GM12878 (cell line): Measurements from ENCODE around the gene SKA3. TPM values are rescaled to one million over a fixed set of nuclear protein-coding genes. Genes with fewer than 3 reads are reported as not detected.
A peak's percentile ranks its signal among the peaks of the same experiment; 100 is the strongest.

Source experiments
- ATAC-seq: fragments of 200-7000 bp; cut with Tn5 transposase; 3 replicates; pipeline ENCODE4 v1.9.1; 2020; ENCODE audit warnings: mild to moderate bottlenecking, moderate library complexity
- BruUV-seq: library from RNA; stranded (reverse); fragments of 400-500 nt; replicated peaks from 2 replicates; lab custom pipeline; 2021; lab: Mats Ljungman, UMichigan
- CTCF ChIA-PET: fragments of 300-600 bp; sonication (Branson Sonifier 250); formaldehyde crosslinking; extraction: SDS; loops from one replicate; lab custom pipeline; 2021; ENCODE audit warnings: inconsistent platforms; lab: Yijun Ruan, JAX
- POLR2A ChIA-PET: fragments of 350-600 bp; formaldehyde crosslinking; extraction: SDS; loops from one replicate; lab custom pipeline; 2021; ENCODE audit warnings: inconsistent platforms; lab: Charles Lee
- RAD21 ChIA-PET: fragments of 300-600 bp; sonication (Branson Sonifier 250); formaldehyde crosslinking; loops from one replicate; lab custom pipeline; 2023; ENCODE audit warnings: antibody characterized with exemption; ENCODE audit not compliant: unreplicated experiment; lab: Charles Lee
- SMC1A ChIA-PET: fragments of 300-600 bp; sonication (Branson Sonifier 250); formaldehyde crosslinking; loops from one replicate; lab custom pipeline; 2023; ENCODE audit not compliant: unreplicated experiment, uncharacterized antibody; lab: Charles Lee
- DNase-seq: peaks from one replicate; pipeline ENCODE4 v3.0.0-alpha.2; 2011; ENCODE audit warnings: low read depth, low spot score
- FAIRE-seq: peaks from 3 replicates; lab custom pipeline; 2011; peaks lifted over from hg19 to GRCh38; lab: Jason Lieb, UNC
- H2AFZ ChIP-seq: 2 replicates; pipeline ENCODE4 v1.6.0; 2011; ENCODE audit warnings: low read depth, low read length, control low read depth; ENCODE audit not compliant: control insufficient read depth
- H3K27ac ChIP-seq: 2 replicates; pipeline ENCODE4 v1.5.1; 2011; ENCODE audit warnings: control low read depth; ENCODE audit not compliant: control insufficient read depth, insufficient read depth
- H3K27me3 ChIP-seq, 2 experiments: replicated peaks in 1 of 2; 2 replicates each; pipeline versions ENCODE4 v1.6.0 to v1.6.1; 2011; ENCODE audit warnings: low read length in 1 of 2; ENCODE audit not compliant: control insufficient read depth in 2 of 2, insufficient read depth in 2 of 2
- H3K36me3 ChIP-seq, 2 experiments: 2 replicates each; pipeline ENCODE4 v1.5.1; 2011; ENCODE audit warnings: low read length in 1 of 2; ENCODE audit not compliant: control insufficient read depth in 2 of 2, insufficient read depth in 2 of 2
- H3K4me1 ChIP-seq: 2 replicates; pipeline ENCODE4 v1.6.1; 2011; ENCODE audit warnings: mild to moderate bottlenecking, low read length, moderate library complexity, mixed read lengths; ENCODE audit not compliant: control insufficient read depth, insufficient read depth
- H3K4me2 ChIP-seq: 2 replicates; pipeline ENCODE4 v1.6.0; 2011; ENCODE audit warnings: control low read depth; ENCODE audit not compliant: control insufficient read depth, insufficient read depth
- H3K4me3 ChIP-seq: fragments of 200-600 bp; sonication (generic); 2 replicates; pipeline ENCODE4 v1.5.1; 2016
- H3K79me2 ChIP-seq: 2 replicates; pipeline ENCODE4 v1.6.0; 2011; ENCODE audit warnings: low read length; ENCODE audit not compliant: control insufficient read depth, insufficient read depth
- H3K9ac ChIP-seq: 2 replicates; pipeline ENCODE4 v1.8.0; 2011; ENCODE audit warnings: low read length, control low read depth, mixed read lengths; ENCODE audit not compliant: control insufficient read depth, insufficient read depth
- H3K9me3 ChIP-seq: replicated peaks from 3 replicates; pipeline ENCODE4 v1.5.1; 2011; ENCODE audit warnings: mild to moderate bottlenecking, low read length; ENCODE audit not compliant: control insufficient read depth, insufficient read depth
- H4K20me1 ChIP-seq: 2 replicates; pipeline ENCODE4 v1.6.0; 2011; ENCODE audit not compliant: control insufficient read depth, insufficient read depth
- BCL11A ChIP-seq: IDR thresholded peaks from 2 replicates; pipeline ENCODE4 v1.6.1; 2011; ENCODE audit warnings: low read depth, low read length
- BCL3 ChIP-seq: IDR thresholded peaks from 2 replicates; pipeline ENCODE4 v1.6.1; 2011; ENCODE audit warnings: borderline replicate concordance, low read depth, mild to moderate bottlenecking, moderate library complexity, low read length; ENCODE audit not compliant: insufficient read depth, poor library complexity, severe bottlenecking
- CEBPB ChIP-seq, 2 experiments: fragments of 150-350 bp in 1 of 2; IDR thresholded peaks; 2 replicates each; pipeline ENCODE4 v1.6.1; 2012 to 2014; ENCODE audit warnings: low read depth in 2 of 2, low read length in 2 of 2, borderline replicate concordance in 1 of 2, inconsistent platforms in 1 of 2
- EED ChIP-seq: sonication (generic); IDR thresholded peaks from 2 replicates; pipeline ENCODE4 v1.6.1; 2016; ENCODE audit warnings: antibody characterized with exemption, low read depth
- MEF2A ChIP-seq: IDR thresholded peaks from 2 replicates; pipeline ENCODE4 v1.6.1; 2011; ENCODE audit warnings: low read depth, mild to moderate bottlenecking, low read length, moderate library complexity; ENCODE audit not compliant: insufficient read depth
- MLLT1 ChIP-seq: fragments of 450-650 bp; IDR thresholded peaks from 2 replicates; pipeline ENCODE4 v1.6.1; 2016; ENCODE audit warnings: mild to moderate bottlenecking
- NFIC ChIP-seq: IDR thresholded peaks from 2 replicates; pipeline ENCODE4 v1.6.1; 2012; ENCODE audit warnings: low read depth, mild to moderate bottlenecking, inconsistent platforms, low read length, moderate library complexity
- NR2C2 ChIP-seq: IDR thresholded peaks from 2 replicates; pipeline ENCODE4 v1.6.1; 2011; ENCODE audit warnings: borderline replicate concordance, low read depth; ENCODE audit not compliant: control insufficient read depth, insufficient read length
- RBBP5 ChIP-seq: fragments of 200-600 bp; sonication (generic); conservative IDR thresholded peaks from 2 replicates; pipeline ENCODE4 v1.6.1; 2016
- RUNX3 ChIP-seq: IDR thresholded peaks from 2 replicates; pipeline ENCODE4 v1.6.1; 2012; ENCODE audit warnings: low read length, inconsistent platforms
- SIN3A ChIP-seq: IDR thresholded peaks from 2 replicates; pipeline ENCODE4 v1.6.1; 2012; ENCODE audit warnings: low read depth, low read length, improper control_type of control experiment
- SREBF1 ChIP-seq: IDR thresholded peaks from 2 replicates; pipeline ENCODE4 v1.6.1; 2012; ENCODE audit warnings: mild to moderate bottlenecking, low read length
- TAF1 ChIP-seq: IDR thresholded peaks from 2 replicates; pipeline ENCODE4 v1.6.1; 2011; ENCODE audit warnings: mild to moderate bottlenecking, low read depth, low read length, borderline replicate concordance
- WRNIP1 ChIP-seq: IDR thresholded peaks from 2 replicates; pipeline ENCODE4 v1.6.1; 2011; ENCODE audit warnings: low read depth, low read length, improper control_type of control experiment, borderline replicate concordance
- WGBS: methylation state at CpG from one replicate; pipeline ENCODE4 v1.1.6; 2016; ENCODE audit warnings: low lambda C conversion rate; ENCODE audit not compliant: insufficient replicate concordance, insufficient coverage; ENCODE audit errors: missing lambda C conversion rate; 5-methylcytosine and 5-hydroxymethylcytosine counted together
- in situ Hi-C: fragments of 300-500 bp; cut with MboI; formaldehyde crosslinking; loops from 9 replicates; pipeline ENCODE4 v1.14.3; 2018; ENCODE audit warnings: mixed read lengths
- intact Hi-C: fragments of 100-400 bp; cut with micrococcal nuclease; formaldehyde crosslinking; loops from one replicate; pipeline ENCODE4 v1.14.2; 2022; ENCODE audit not compliant: unreplicated experiment
- polyA plus RNA-seq, 11 experiments: library from polyadenylated mRNA; depleted of rRNA in 4 of 11; unstranded in 6 of 11; stranded (reverse) in 5 of 11; fragments of >200 nt; fragmentation: Nextera tagmentation in 4 of 11; fragmentation: Illumina TruSeq in 1 of 11; extraction: Ambion mirVana in 4 of 11; extraction: Trizol in 1 of 11; gene quantifications; 1 replicate in 1 of 11; 2 replicates in 10 of 11; pipeline versions ENCODE4 v1.2.1 to v1.2.3, GENCODE V29; 2011 to 2016; ENCODE audit warnings: inconsistent platforms in 2 of 11, missing spikeins in 2 of 11, low read depth in 1 of 11
- total RNA-seq, 4 experiments: library from RNA; depleted of rRNA in 3 of 4; stranded (reverse); fragments of >200 nt in 3 of 4; fragmentation: Illumina TruSeq in 1 of 4; extraction: Trizol in 1 of 4; gene quantifications; 2 replicates each; pipeline versions ENCODE4 v1.2.1 to v1.2.3, GENCODE V29; 2013 to 2021

Gene SKA3
- total and polyA plus RNA-seq, 10 of the 15 experiments (the other 5 are each of a cell fraction or from before 2014, with no cell fraction given) = 13.5 to 69.7 (median 26.3) TPM

GRCh38 chr13:21150013-21150412 is 26.3 kb downstream of the SKA3 start:
- DNase-seq (no peak), ATAC-seq (no peak)
- Histone ChIP-seq H4K20me1 (no peaks in the 10 kb centered on the region), H3K9me3 (no peaks in the 10 kb centered on the region)
- SMC1A ChIA-PET = interaction anchor here (0.8 kb wide), 2 partner anchors 27 to 42 kb away, joined by 3 to 4 read pairs; no protein-coding TSS in a partner anchor
- TF ChIP-seq NFIC = peak; percentile 21; the same call in 1 of the 2 replicates
- no peak for TF ChIP-seq BCL11A
- 0 out of 4 replicates have a peak, but pooled peaks of 1 of the 2 experiments have one; percentile 7 for TF ChIP-seq CEBPB (IDR thresholded peaks at IDR 0.05; ENCODE audit: borderline replicate concordance in 1 of 2, low read depth in 2 of 2, low read length in 2 of 2)
- TF ChIP-seq, all 136 proteins: peak for 2
- RAD21 ChIA-PET = interaction anchor here (1.0 to 1.6 kb wide), 2 partner anchors 26 to 87 kb away, joined by 3 to 6 read pairs; partner anchors contain the start of genes MRPL57 and SKA3
- Histone ChIP-seq H3K36me3 (peaks cover 4 to 23% of the 10 kb centered on the region in 2 experiments), H3K4me1 (no peaks in the 10 kb centered on the region), H3K9ac (no peak overlapping the region), H3K4me2 (no peak overlapping the region), H3K27ac (no peak overlapping the region), H3K79me2 (peaks cover 4% of the 10 kb centered on the region; the same call in 1 of the 2 replicates), H3K4me3 (no peak overlapping the region), H3K27me3 (no peaks in the 10 kb centered on the region), H2AFZ (no peak overlapping the region)
- POLR2A ChIA-PET = interaction anchor here (1.1 kb wide), 1 partner anchor 8 kb away, joined by 4 read pairs; no protein-coding TSS in a partner anchor
- 57% methylated on average over 1 of the region's 1 CpG for WGBS
- no peak for FAIRE-seq
- intact Hi-C loops = no loop called here
- no TSS peak for BruUV-seq
- CTCF ChIA-PET = interaction anchor here (1.1 to 1.2 kb wide), 2 partner anchors 27 to 30 kb away, joined by 3 read pairs; no protein-coding TSS in a partner anchor
- in situ Hi-C loops = no loop called here

GRCh38 chr13:21149568-21149967 is 26.8 kb downstream of the SKA3 start:
- in situ Hi-C loops (no loop called here), intact Hi-C loops (no loop called here)
- Histone ChIP-seq H3K36me3 (peaks cover 3 to 27% of the 10 kb centered on the region in 2 experiments), H3K27me3 (no peaks in the 10 kb centered on the region), H3K79me2 (peaks cover 4% of the 10 kb centered on the region; the same call in 1 of the 2 replicates), H3K9ac (no peak overlapping the region), H3K27ac (no peak overlapping the region), H3K9me3 (no peaks in the 10 kb centered on the region), H2AFZ (no peak overlapping the region), H3K4me3 (no peak overlapping the region), H4K20me1 (no peaks in the 10 kb centered on the region), H3K4me1 (no peaks in the 10 kb centered on the region), H3K4me2 (no peak overlapping the region)
- CTCF ChIA-PET = interaction anchor here (1.1 to 2.4 kb wide), 3 partner anchors 28 to 30 kb away, joined by 3 to 8 read pairs (median 3); no protein-coding TSS in a partner anchor
- ATAC-seq (peak; percentile 79), DNase-seq (no peak), FAIRE-seq (no peak)
- WGBS = 95% methylated on average over 1 of the region's 1 CpG
- SMC1A ChIA-PET = interaction anchor here (0.8 to 1.1 kb wide), 2 partner anchors 30 to 42 kb away, joined by 3 to 4 read pairs; no protein-coding TSS in a partner anchor
- POLR2A ChIA-PET = interaction anchor here (0.7 kb wide), 1 partner anchor 27 kb away, joined by 3 read pairs; the partner anchor contains the start of genes MRPL57 and SKA3
- RAD21 ChIA-PET = interaction anchor here (1.0 to 1.6 kb wide), 3 partner anchors 27 to 205 kb away, joined by 3 to 6 read pairs (median 3); partner anchors contain the start of genes MRPL57 and SKA3
- BruUV-seq = no TSS peak
- TF ChIP-seq SIN3A (no peak), MEF2A (peak; percentile 96), RUNX3 (peak; percentile 97), BCL3 (no peak), NR2C2 (no peak), SREBF1 (no peak), RBBP5 (no peak), EED (peak; percentile 61; the same call in 1 of the 2 replicates), MLLT1 (no peak), WRNIP1 (no peak), TAF1 (no peak)
